ENCODE data around the gene NKX1-2.

- TF ChIP-seq CTCF (IDR thresholded peaks at IDR 0.05): no peak
- TF ChIP-seq POLR2A (IDR thresholded peaks at IDR 0.05): no peak
These were observed 48.2 kb downstream of the NKX1-2 start for GRCh38 chr10:124401633-124402032.
